Lower lobe of right lung (tissue), 2 donors: ENCODE measurements around the gene AMER3. TPM values are rescaled to one million over a fixed set of nuclear protein-coding genes. Genes with fewer than 3 reads are reported as not detected.

Experiments used
- ATAC-seq, 2 donors: fragments of 200-7000 bp; cut with Tn5 transposase; one replicate each; pipeline ENCODE4 v1.9.1; 2020 to 2022; ENCODE audit warnings: mild to moderate bottlenecking in 2 of 2, moderate library complexity in 2 of 2
- DNase-seq: peaks from one replicate; pipeline ENCODE4 v3.0.0-alpha.2; 2020
- H3K27ac ChIP-seq: fragments of 200-600 bp; one replicate; pipeline ENCODE4 v1.8.0; 2022
- H3K27me3 ChIP-seq: fragments of 200-600 bp; one replicate; pipeline ENCODE4 v1.8.0; 2022; ENCODE audit warnings: low read depth
- H3K36me3 ChIP-seq: fragments of 200-600 bp; one replicate; pipeline ENCODE4 v1.8.0; 2022; ENCODE audit warnings: mild to moderate bottlenecking
- H3K4me1 ChIP-seq: fragments of 200-600 bp; one replicate; pipeline ENCODE4 v1.8.0; 2022
- H3K4me3 ChIP-seq: fragments of 200-600 bp; one replicate; pipeline ENCODE4 v1.8.0; 2022; ENCODE audit warnings: mild to moderate bottlenecking
- H3K9me3 ChIP-seq: fragments of 200-600 bp; one replicate; pipeline ENCODE4 v1.8.0; 2022
- intact Hi-C: fragments of 100-400 bp; cut with DNase I; formaldehyde crosslinking; loops from one replicate; pipeline ENCODE4 v1.11.0; 2022
- total RNA-seq: library from RNA; stranded (reverse); fragmentation: NEBNext Ultra II Directional; extraction: Animal tissue kit (Norgen Biotek cat#: 25700); gene quantifications from one replicate; pipeline ENCODE4 v1.2.1, GENCODE V29; 2021
- TF ChIP-seq, protein P1 (sequence below): fragments of 200-600 bp; IDR thresholded peaks from one replicate; pipeline ENCODE4 v1.8.0; 2022; ENCODE audit warnings: antibody characterized with exemption, mild to moderate bottlenecking
- donor health status: DM: no; HTN: yes; CAD: no; lungs with severe emphysema.

Gene AMER3
- total RNA-seq, 1 donor from 2014 or later, result not detected

DNA sequence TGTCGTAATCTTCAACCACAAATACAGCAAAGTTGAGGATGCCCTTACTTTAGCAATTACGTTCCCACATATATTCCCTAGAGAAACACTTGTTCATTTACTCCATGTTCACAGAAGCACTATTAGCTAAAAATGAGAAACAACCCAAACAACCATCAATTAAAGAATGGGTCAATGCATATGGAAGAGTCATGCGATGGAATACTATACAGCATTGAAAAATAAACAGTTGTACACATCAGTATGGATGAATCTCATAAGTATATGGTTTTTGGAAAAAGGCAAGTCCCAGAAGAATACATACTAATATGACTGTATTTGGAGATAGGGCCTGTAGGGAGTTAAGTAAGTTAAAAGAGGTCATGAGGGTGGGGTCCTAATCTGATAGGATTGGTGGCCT lies 20.1 kb upstream of the AMER3 start:
- intact Hi-C loops, result no loop called here
- H3K4me1 ChIP-seq, result no peaks in the 10 kb centered on the region
- no peak overlapping the region for H3K27ac ChIP-seq
- ATAC-seq (no peak), DNase-seq (no peak)
- H3K27me3 ChIP-seq, result no peaks in the 10 kb centered on the region
- TF ChIP-seq, protein P1, sequence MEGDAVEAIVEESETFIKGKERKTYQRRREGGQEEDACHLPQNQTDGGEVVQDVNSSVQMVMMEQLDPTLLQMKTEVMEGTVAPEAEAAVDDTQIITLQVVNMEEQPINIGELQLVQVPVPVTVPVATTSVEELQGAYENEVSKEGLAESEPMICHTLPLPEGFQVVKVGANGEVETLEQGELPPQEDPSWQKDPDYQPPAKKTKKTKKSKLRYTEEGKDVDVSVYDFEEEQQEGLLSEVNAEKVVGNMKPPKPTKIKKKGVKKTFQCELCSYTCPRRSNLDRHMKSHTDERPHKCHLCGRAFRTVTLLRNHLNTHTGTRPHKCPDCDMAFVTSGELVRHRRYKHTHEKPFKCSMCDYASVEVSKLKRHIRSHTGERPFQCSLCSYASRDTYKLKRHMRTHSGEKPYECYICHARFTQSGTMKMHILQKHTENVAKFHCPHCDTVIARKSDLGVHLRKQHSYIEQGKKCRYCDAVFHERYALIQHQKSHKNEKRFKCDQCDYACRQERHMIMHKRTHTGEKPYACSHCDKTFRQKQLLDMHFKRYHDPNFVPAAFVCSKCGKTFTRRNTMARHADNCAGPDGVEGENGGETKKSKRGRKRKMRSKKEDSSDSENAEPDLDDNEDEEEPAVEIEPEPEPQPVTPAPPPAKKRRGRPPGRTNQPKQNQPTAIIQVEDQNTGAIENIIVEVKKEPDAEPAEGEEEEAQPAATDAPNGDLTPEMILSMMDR, result no peak
- no peak overlapping the region for H3K4me3 ChIP-seq
- H3K36me3 ChIP-seq, result no peaks in the 10 kb centered on the region
- no peaks in the 10 kb centered on the region for H3K9me3 ChIP-seq

DNA sequence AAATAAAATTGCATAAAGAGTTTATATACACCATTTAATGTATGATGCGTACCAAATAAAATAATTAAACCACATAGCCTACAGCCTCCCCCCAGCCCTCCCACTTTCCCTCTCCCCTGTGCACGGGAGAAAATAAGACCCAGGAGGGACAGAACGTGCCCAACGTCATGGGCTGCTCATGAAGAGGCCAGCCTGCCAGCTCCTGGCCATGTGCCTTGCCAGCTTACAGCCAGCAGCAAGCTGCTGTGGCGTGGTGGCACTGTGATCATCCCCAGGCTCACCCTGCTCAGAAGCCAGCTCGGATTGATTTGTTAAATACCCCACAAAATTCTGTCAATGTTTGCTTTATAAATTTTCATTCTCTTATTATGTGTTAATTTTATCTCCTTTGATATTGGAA lies 18.9 kb upstream of the AMER3 start:
- Histone ChIP-seq H3K36me3 (no peaks in the 10 kb centered on the region), H3K4me3 (no peak overlapping the region), H3K9me3 (no peaks in the 10 kb centered on the region), H3K27ac (no peak overlapping the region), H3K27me3 (peaks cover 6% of the 10 kb centered on the region), H3K4me1 (no peaks in the 10 kb centered on the region)
- DNase-seq (no peak), ATAC-seq (no peak)
- TF ChIP-seq, protein P1, result no peak
- intact Hi-C loops, result no loop called here

DNA sequence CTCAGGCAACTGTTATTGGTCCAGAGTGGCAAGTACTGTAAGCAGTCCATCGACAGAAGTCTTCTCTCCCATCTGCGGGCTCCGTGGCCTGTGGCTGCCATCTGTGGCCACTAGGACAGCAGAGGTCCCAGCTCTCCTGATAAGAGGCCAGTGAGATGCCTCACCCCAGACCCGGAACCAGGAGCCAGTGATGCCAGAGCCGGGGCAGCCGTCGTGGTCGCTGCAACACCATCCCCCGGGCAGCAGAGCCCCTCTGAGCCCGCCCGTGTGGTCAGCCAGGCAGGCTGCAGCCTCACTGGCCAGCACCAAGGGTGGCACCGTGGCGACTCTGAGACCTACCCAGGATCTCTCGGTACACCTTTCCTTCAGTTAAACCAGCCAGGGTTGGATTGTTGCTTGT lies 17.7 kb upstream of the AMER3 start:
- DNase-seq, result no peak
- intact Hi-C loops, result no loop called here
- no peak for ATAC-seq
- Histone ChIP-seq H3K27me3 (peaks cover 6% of the 10 kb centered on the region), H3K9me3 (no peaks in the 10 kb centered on the region), H3K27ac (no peak overlapping the region), H3K4me1 (no peaks in the 10 kb centered on the region), H3K4me3 (no peak overlapping the region), H3K36me3 (no peaks in the 10 kb centered on the region)
- TF ChIP-seq, protein P1, result no peak

DNA sequence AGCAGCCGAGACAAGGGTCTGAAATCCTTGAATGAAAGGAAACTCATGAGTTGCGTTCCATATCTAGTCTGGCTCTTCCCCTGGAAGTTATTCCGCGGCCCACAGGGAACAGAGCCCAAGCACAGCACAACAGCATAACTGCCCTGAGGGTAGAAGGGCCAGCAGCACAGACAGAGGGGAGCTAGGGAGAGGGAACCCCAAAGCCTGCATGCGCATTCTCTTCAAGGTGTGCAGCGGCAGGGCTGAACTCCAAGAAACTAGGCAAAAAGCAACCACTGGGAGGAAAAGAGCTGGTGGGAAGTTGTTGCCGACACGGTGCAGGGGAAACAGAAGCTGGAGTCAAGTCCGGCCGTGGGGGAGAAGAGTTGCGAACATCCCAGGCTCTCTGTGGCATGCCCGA lies 14.7 kb upstream of the AMER3 start:
- no peak for ATAC-seq
- H3K4me3 ChIP-seq, result no peak overlapping the region
- TF ChIP-seq, protein P1, result no peak
- H3K27ac ChIP-seq, result no peak overlapping the region
- H3K9me3 ChIP-seq, result no peaks in the 10 kb centered on the region
- no peaks in the 10 kb centered on the region for H3K4me1 ChIP-seq
- intact Hi-C loops, result no loop called here
- DNase-seq, result no peak
- peaks cover 12% of the 10 kb centered on the region for H3K27me3 ChIP-seq
- no peaks in the 10 kb centered on the region for H3K36me3 ChIP-seq

DNA sequence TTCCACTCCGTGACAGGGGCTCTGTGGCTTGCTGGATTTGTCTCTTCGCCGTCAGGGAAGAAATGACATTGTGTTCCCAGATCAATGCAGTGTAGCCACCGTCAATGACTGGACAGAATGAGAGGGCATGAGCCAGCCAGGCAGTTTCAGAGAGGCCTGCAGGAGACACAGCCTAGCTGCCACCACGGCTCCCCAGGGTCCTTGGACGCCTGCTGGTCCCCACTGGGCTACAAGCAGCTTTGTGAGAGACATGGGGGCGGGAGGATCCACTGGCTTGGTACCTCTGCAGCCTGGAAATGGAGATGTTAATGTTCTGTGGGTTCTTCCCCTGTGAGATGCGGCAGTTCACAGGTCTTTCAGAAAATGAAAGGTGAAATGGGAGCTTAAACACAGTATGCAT lies 12.1 kb upstream of the AMER3 start:
- H3K36me3 ChIP-seq, result no peaks in the 10 kb centered on the region
- DNase-seq (no peak), ATAC-seq (no peak)
- H3K27me3 ChIP-seq, result peaks cover 12% of the 10 kb centered on the region
- H3K4me3 ChIP-seq, result no peak overlapping the region
- no peak overlapping the region for H3K27ac ChIP-seq
- H3K4me1 ChIP-seq, result no peaks in the 10 kb centered on the region
- intact Hi-C loops, result no loop called here
- TF ChIP-seq, protein P1, result no peak
- H3K9me3 ChIP-seq, result no peaks in the 10 kb centered on the region
